SK-N-SH treated with all-trans-retinoic acid at 6 μM for 48 hours (cell line): ENCODE measurements around the gene CHSY3.

Source experiments
- ATAC-seq: fragments of 200-7000 bp; cut with Tn5 transposase; 3 replicates; pipeline ENCODE4 v1.9.1; 2020; ENCODE audit warnings: mild to moderate bottlenecking, moderate library complexity
- ARNTL ChIP-seq: fragments of 450-650 bp; formaldehyde crosslinking; IDR thresholded peaks from 2 replicates; pipeline ENCODE4 v1.5.0; 2020; ENCODE audit warnings: low read depth, mild to moderate bottlenecking, moderate library complexity, borderline replicate concordance
- BACH2 ChIP-seq: fragments of 250-450 bp; sonication (Bioruptor Pico); IDR thresholded peaks from 2 replicates; pipeline ENCODE4 v1.9.0; 2021; ENCODE audit warnings: mild to moderate bottlenecking, borderline replicate concordance
- CSDC2 ChIP-seq: fragments of 250-450 bp; sonication (Bioruptor Pico); IDR thresholded peaks from 2 replicates; pipeline ENCODE4 v1.5.0; 2020; ENCODE audit warnings: mild to moderate bottlenecking, moderate library complexity
- ESRRG ChIP-seq: fragments of 250-450 bp; sonication (Bioruptor Pico); IDR thresholded peaks from 2 replicates; pipeline ENCODE4 v1.6.1; 2021; ENCODE audit warnings: mild to moderate bottlenecking
- GLIS3 ChIP-seq: fragments of 250-450 bp; sonication (Bioruptor Pico); IDR thresholded peaks from 2 replicates; pipeline ENCODE4 v1.5.0; 2020; ENCODE audit warnings: mild to moderate bottlenecking, moderate library complexity
- ISL1 ChIP-seq: fragments of 250-450 bp; sonication (Bioruptor Pico); IDR thresholded peaks from 2 replicates; pipeline ENCODE4 v2.1.2; 2022; ENCODE audit warnings: mild to moderate bottlenecking, moderate library complexity
- OSR1 ChIP-seq: fragments of 250-450 bp; sonication (Bioruptor Pico); IDR thresholded peaks from 2 replicates; pipeline ENCODE4 v1.8.0; 2022; ENCODE audit warnings: moderate library complexity, mild to moderate bottlenecking, inconsistent platforms
- PATZ1 ChIP-seq: fragments of 250-450 bp; sonication (Bioruptor Pico); IDR thresholded peaks from 2 replicates; pipeline ENCODE4 v1.8.0; 2020; ENCODE audit warnings: mild to moderate bottlenecking, moderate library complexity, borderline replicate concordance
- PPARA ChIP-seq: fragments of 250-450 bp; sonication (Bioruptor Pico); IDR thresholded peaks from 2 replicates; pipeline ENCODE4 v1.5.0; 2020; ENCODE audit warnings: mild to moderate bottlenecking, borderline replicate concordance
- RARB ChIP-seq: fragments of 250-450 bp; sonication (Bioruptor Pico); IDR thresholded peaks from 2 replicates; pipeline ENCODE4 v1.8.0; 2021; ENCODE audit warnings: mild to moderate bottlenecking, moderate library complexity
- SNAI2 ChIP-seq: fragments of 250-450 bp; sonication (Bioruptor Pico); IDR thresholded peaks from 2 replicates; pipeline ENCODE4 v1.5.0; 2020; ENCODE audit warnings: mild to moderate bottlenecking, moderate library complexity
- TCF4 ChIP-seq: fragments of 250-450 bp; sonication (Bioruptor Pico); IDR thresholded peaks from 2 replicates; pipeline ENCODE4 v1.8.0; 2021; ENCODE audit warnings: mild to moderate bottlenecking, moderate library complexity, borderline replicate concordance
- TOX ChIP-seq: fragments of 250-450 bp; sonication (Bioruptor Pico); IDR thresholded peaks from 2 replicates; pipeline ENCODE4 v1.8.0; 2021; ENCODE audit warnings: mild to moderate bottlenecking, moderate library complexity, borderline replicate concordance
- TSHZ2 ChIP-seq: fragments of 250-450 bp; sonication (Bioruptor Pico); IDR thresholded peaks from 2 replicates; pipeline ENCODE4 v1.5.0; 2020; ENCODE audit warnings: mild to moderate bottlenecking, moderate library complexity
- ZC3H10 ChIP-seq: fragments of 250-450 bp; sonication (Bioruptor Pico); IDR thresholded peaks from 2 replicates; pipeline ENCODE4 v1.5.1; 2021; ENCODE audit warnings: mild to moderate bottlenecking, moderate library complexity
- ZFP3 ChIP-seq: fragments of 250-450 bp; sonication (Bioruptor Pico); IDR thresholded peaks from 2 replicates; pipeline ENCODE4 v1.5.0; 2020; ENCODE audit warnings: mild to moderate bottlenecking, moderate library complexity
- ZFP30 ChIP-seq: fragments of 450-650 bp; formaldehyde crosslinking; IDR thresholded peaks from 2 replicates; pipeline ENCODE4 v1.5.0; 2022; ENCODE audit warnings: mild to moderate bottlenecking, moderate library complexity
- ZNF565 ChIP-seq: fragments of 450-650 bp; formaldehyde crosslinking; conservative IDR thresholded peaks from 2 replicates; pipeline ENCODE4 v1.5.0; 2020; ENCODE audit warnings: low read depth, mild to moderate bottlenecking, moderate library complexity
- ZNF70 ChIP-seq: fragments of 450-650 bp; formaldehyde crosslinking; IDR thresholded peaks from 2 replicates; pipeline ENCODE4 v1.5.0; 2020; ENCODE audit warnings: mild to moderate bottlenecking, moderate library complexity
- ZNF8 ChIP-seq: fragments of 450-650 bp; formaldehyde crosslinking; IDR thresholded peaks from 2 replicates; pipeline ENCODE4 v1.5.0; 2020; ENCODE audit warnings: mild to moderate bottlenecking, moderate library complexity
- TF ChIP-seq, protein P1 (sequence below): fragments of 250-450 bp; sonication (Bioruptor Pico); IDR thresholded peaks from 2 replicates; pipeline ENCODE4 v1.8.0; 2021; ENCODE audit warnings: low read depth, mild to moderate bottlenecking, moderate library complexity, borderline replicate concordance
- TF ChIP-seq, protein P2 (sequence below): fragments of 250-450 bp; sonication (Bioruptor Pico); IDR thresholded peaks from 2 replicates; pipeline ENCODE4 v1.5.1; 2020; ENCODE audit warnings: low read depth, mild to moderate bottlenecking, moderate library complexity
- TF ChIP-seq, protein P3 (sequence below): fragments of 250-450 bp; sonication (Bioruptor Pico); IDR thresholded peaks from 2 replicates; pipeline ENCODE4 v1.5.1; 2021; ENCODE audit warnings: mild to moderate bottlenecking, moderate library complexity

The CHSY3 gene

GRCh38 chr5:130115686-130116085, 211.4 kb downstream of the CHSY3 start:
- ATAC-seq: no peak

GRCh38 chr5:130116462-130116861, 212.2 kb downstream of the CHSY3 start:
- ATAC-seq: no peak
- no peak for TF ChIP-seq RARB
- TF ChIP-seq ESRRG (CRISPR knock-in tag): no peak
- TF ChIP-seq BACH2: no peak
- no peak for TF ChIP-seq ISL1 (CRISPR knock-in tag)
- TF ChIP-seq PPARA: no peak
- TF ChIP-seq TSHZ2: no peak
- TF ChIP-seq, protein P1, sequence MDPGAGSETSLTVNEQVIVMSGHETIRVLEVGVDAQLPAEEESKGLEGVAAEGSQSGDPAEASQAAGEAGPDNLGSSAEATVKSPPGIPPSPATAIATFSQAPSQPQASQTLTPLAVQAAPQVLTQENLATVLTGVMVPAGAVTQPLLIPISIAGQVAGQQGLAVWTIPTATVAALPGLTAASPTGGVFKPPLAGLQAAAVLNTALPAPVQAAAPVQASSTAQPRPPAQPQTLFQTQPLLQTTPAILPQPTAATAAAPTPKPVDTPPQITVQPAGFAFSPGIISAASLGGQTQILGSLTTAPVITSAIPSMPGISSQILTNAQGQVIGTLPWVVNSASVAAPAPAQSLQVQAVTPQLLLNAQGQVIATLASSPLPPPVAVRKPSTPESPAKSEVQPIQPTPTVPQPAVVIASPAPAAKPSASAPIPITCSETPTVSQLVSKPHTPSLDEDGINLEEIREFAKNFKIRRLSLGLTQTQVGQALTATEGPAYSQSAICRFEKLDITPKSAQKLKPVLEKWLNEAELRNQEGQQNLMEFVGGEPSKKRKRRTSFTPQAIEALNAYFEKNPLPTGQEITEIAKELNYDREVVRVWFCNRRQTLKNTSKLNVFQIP (CRISPR knock-in tag): no peak
- no peak for TF ChIP-seq ZFP3
- TF ChIP-seq, protein P2, sequence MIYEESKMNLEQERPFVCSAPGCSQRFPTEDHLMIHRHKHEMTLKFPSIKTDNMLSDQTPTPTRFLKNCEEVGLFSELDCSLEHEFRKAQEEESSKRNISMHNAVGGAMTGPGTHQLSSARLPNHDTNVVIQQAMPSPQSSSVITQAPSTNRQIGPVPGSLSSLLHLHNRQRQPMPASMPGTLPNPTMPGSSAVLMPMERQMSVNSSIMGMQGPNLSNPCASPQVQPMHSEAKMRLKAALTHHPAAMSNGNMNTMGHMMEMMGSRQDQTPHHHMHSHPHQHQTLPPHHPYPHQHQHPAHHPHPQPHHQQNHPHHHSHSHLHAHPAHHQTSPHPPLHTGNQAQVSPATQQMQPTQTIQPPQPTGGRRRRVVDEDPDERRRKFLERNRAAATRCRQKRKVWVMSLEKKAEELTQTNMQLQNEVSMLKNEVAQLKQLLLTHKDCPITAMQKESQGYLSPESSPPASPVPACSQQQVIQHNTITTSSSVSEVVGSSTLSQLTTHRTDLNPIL (CRISPR knock-in tag): no peak
- TF ChIP-seq ZFP30 (CRISPR knock-in tag): no peak
- TF ChIP-seq TOX (CRISPR knock-in tag): no peak
- no peak for TF ChIP-seq TCF4 (CRISPR knock-in tag)
- no peak for TF ChIP-seq ZC3H10 (CRISPR knock-in tag)
- no peak for TF ChIP-seq SNAI2 (CRISPR knock-in tag)
- no peak for TF ChIP-seq ZNF70 (CRISPR knock-in tag)
- no peak for TF ChIP-seq ZNF565
- TF ChIP-seq GLIS3: no peak
- TF ChIP-seq OSR1 (CRISPR knock-in tag): no peak

More at GRCh38 chr5:130115686-130116085, 211.4 kb downstream of the CHSY3 start:
- TF ChIP-seq ZNF565: no peak
- no peak for TF ChIP-seq ESRRG (CRISPR knock-in tag)
- TF ChIP-seq PATZ1 (CRISPR knock-in tag): no peak
- no peak for TF ChIP-seq OSR1 (CRISPR knock-in tag)
- no peak for TF ChIP-seq ARNTL (CRISPR knock-in tag)
- no peak for TF ChIP-seq ZNF70 (CRISPR knock-in tag)
- TF ChIP-seq ZFP30 (CRISPR knock-in tag): no peak
- TF ChIP-seq GLIS3: no peak
- no peak for TF ChIP-seq PPARA
- TF ChIP-seq CSDC2 (CRISPR knock-in tag): no peak
- no peak for TF ChIP-seq ZNF8 (CRISPR knock-in tag)
- TF ChIP-seq ISL1 (CRISPR knock-in tag): no peak
- TF ChIP-seq TCF4 (CRISPR knock-in tag): no peak
- no peak for TF ChIP-seq BACH2
- TF ChIP-seq SNAI2 (CRISPR knock-in tag): no peak
- TF ChIP-seq, protein P3, sequence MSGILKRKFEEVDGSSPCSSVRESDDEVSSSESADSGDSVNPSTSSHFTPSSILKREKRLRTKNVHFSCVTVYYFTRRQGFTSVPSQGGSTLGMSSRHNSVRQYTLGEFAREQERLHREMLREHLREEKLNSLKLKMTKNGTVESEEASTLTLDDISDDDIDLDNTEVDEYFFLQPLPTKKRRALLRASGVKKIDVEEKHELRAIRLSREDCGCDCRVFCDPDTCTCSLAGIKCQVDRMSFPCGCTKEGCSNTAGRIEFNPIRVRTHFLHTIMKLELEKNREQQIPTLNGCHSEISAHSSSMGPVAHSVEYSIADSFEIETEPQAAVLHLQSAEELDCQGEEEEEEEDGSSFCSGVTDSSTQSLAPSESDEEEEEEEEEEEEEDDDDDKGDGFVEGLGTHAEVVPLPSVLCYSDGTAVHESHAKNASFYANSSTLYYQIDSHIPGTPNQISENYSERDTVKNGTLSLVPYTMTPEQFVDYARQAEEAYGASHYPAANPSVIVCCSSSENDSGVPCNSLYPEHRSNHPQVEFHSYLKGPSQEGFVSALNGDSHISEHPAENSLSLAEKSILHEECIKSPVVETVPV (CRISPR knock-in tag): no peak
- no peak for TF ChIP-seq RARB
- no peak for TF ChIP-seq ZC3H10 (CRISPR knock-in tag)
- TF ChIP-seq, protein P1 (CRISPR knock-in tag): no peak
- TF ChIP-seq TOX (CRISPR knock-in tag): no peak
